Superior temporal gyrus (tissue), 1 donor: ENCODE results near the gene M1AP.

Source experiments
- DNase-seq: peaks from one replicate; pipeline ENCODE4 v3.0.0-alpha.2; 2016; ENCODE audit errors: extremely low spot score

Gene M1AP

GRCh38 chr2:74526649-74527230, 121.4 kb downstream of the M1AP start:
- DNase-seq = no peak

DNA sequence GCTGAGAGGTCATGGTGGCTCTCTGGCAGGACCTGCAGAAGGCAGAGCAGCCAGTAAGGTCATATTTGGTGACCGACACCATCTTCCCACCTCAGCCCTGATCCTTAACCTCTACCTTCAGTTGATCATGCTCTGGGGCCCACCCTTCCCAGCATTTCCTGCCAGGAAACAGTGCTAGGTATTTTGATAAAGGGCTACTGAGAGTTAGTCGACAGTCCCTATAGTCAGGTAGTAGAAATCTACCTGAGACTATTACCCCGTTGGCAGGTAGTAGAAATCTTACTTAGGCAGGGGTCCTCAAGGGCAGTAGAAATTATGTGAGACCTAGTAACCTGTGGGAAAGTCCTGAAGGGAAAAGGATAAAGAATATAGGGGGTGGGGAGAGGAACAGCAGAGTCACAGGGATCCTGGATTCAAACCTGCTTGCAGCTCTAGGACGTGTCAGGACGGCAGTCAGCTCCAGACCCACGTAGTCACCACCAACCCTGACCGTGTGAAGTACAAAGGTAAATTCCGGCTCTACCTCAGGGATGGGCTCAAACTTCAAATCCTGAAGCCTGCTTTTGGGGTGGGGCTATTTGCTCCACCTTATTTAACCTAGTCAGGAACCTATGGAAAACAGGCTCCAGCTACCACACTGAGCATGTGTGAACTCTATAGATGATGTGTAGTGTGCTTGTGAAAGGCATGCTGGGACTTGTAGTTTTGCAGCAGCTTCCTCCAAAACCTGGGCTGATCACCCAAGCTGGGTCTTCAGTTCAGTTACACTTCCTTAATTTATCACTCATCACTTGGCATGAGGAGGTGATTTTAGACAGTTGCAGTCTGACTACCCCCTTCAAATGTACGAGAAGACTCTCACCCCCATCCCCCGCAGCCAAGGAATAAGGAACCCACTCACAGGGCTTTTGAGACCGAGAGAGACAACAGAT, 122.1 kb downstream of the M1AP start, which contains the start of gene DQX1:
Gene DQX1, minus strand, starts transcription at position 515 of the 932 bp plus-strand sequence. Its CDS starts 502 bp downstream, at position 13.
- DNase-seq = no peak

DNA sequence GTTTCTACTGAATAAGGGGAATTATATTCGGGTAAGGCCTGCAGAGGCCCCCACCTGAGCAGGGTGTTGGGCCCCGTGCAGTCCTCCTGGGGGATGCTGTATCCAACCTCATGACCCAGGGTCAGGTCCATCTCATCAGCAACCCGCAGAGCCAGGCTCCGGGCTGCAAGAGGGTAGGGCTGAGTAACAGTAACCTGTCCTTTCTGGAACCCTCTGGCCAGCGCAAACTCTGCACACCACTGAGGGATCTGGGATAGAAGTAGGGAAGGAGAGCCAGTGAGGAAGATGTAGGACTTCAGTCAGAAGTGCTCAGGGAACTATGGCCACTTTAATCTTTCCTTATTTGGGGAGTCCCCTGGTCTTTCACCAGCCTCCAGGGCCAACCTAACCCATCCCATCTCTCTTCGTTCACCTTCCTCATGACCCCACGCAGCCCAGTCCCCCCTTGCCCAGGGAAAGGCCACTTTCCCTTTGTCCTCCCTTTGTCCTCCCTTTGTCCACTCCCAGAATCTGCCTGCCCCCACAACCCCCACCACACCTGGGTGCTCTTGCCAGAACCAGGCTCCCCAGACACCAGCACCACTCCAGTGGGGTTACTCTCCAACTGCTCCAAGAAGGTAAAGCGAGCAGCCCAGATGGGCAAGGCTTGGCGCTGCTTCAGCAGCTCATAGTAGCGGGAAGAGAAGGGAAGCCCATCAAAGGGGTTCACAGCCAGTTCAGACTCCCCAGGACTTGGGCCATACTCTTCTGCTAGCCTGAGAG, 123.0 kb downstream of the M1AP start:
- DNase-seq = no peak

DNA sequence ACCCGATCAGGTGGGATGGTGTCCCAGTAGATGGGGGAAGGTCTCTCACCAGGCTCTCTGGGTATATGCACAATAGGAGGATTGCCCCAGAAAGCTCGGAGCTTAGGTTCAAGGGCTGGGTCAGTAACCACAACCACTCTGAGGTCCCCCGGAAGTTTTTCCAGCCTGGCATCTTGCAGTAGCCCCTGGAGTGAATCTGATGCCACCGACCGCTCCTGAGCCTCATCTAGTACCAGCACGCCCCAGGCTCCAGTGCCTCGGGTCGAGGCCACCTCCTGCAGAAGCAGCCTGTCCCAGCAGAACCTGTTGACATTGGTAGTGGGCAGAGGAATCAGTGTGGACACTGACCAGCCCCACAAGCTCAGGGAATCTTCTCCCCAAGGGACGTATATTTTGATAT, 124.1 kb downstream of the M1AP start:
- no peak for DNase-seq

DNA sequence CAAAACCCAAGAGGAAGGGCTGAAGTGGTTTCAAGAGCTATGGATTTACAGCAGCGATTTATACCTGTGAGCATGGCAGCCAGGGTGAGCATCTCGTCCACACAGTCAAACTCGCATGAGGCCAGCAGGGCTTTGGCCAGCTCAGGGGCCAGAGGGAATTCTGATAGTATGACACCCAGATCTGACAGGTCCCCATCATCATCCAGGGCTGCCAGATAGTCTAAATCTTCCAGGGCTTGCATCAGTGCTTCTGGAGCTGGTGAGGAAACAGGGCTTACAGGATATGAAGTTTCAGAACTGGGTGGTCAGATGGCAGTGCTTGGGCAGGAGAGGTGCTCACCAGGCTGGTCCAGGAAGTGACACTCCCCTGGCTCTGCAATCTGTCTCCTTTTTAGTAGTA, 125.6 kb downstream of the M1AP start:
- DNase-seq = no peak

DNA sequence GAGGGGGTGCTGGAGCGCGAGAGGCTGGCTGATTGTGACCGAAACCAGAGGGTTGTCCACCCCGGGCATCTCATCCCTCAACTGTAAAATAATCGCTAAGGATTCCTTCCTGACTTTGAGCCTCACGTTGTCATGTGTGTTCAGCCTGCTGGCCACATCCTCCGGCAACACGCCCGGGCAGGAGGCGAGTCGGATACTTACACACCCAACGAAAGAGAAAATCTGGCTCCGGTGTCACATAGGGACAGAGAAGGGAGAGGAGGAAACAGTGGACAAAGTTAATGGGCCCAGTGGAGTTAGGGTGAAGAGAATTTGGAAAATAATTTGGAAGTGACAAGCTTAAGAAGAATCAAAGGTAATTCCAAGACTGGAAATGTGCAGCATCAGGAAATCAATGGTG, 131.5 kb downstream of the M1AP start:
- DNase-seq = no peak

- no peak for DNase-seq
Measured at GRCh38 chr2:74515981-74516633, 132.0 kb downstream of the M1AP start.

- DNase-seq = no peak
Measured at GRCh38 chr2:74515271-74515980, 132.7 kb downstream of the M1AP start.

GRCh38 chr2:74514368-74515270, 133.5 kb downstream of the M1AP start, which contains the start of gene TLX2:
TLX2 (plus strand) TSS chr2:74514450; CDS start chr2:74514807, 357 bp downstream.
- DNase-seq = no peak

DNA sequence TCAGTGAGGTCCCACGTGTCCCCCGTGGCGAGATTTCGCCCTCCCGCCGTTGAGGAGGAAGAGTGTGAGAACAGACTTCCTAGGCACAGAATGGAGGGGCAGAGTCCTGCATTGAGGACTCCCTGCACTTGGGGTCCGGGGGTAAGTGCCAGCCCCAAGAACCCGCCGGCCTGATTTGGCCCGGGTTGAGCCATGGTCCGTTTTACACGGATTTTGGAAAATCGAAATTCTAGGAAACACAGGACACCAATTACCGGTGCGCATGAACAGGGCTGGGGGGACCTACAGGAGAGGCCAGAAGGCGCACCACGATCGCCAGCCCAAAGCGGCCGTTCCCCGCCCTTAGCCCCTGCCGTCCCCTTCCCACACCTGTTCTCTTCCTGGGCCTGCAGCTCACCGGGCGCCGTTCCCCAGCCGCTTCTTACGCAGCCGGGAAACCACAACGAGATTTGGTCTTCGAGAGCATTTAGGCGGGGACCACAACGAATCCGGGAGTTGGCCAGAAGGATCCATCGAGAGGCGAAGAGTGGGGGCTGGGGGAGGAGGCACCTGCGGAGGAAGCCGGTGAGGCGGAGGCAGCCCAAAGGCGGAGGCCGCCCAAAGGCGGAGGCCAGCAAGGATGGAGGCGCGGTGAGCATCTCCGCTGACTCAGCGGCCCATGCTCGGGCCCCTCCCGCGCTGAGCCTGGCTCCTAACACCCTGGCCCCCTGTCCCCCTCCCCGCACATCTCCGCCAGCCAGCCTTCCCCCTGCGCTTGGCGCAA, 134.3 kb downstream of the M1AP start:
- no peak for DNase-seq

DNA sequence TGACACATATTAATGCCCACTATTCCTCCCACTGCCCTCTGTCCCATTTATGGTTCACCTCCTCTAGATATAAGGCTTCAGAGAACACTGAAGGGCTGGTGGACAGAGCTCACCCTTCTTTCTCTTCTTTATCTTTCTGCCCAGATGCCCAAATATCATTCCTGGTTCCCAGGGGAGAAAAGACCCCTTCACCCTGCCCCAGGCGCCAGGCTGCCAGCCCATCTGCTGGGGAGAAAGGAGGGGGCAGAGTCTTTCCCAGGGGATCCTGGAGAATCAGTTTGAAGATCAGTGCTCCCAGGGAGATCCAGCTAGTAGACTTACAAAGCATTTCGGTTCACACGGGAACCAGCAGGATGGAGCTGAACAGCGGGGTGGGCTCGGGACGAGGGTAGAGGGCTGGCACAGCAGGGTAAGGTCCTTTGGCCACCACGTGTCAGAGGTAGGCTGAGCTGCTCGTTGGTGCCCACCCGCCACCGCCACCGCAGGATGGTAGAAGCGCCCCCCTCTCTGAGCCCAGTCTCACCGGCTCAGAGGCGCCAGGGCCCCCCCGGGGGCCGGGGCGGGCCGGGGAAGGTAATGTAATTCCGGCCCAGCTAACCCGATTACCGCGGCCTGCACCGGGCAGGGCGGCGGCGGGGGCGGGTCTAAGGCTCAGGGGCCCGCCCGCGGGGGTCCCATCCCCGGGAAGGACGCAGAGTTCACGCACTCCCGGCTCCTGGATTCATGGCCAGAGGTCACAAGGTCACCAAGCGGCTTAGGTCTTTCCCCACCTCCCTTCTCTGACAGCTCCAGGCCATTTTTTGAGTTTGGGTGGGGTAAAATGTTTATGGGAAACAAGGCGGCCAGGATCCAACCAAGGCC, 135.2 kb downstream of the M1AP start:
- no peak for DNase-seq

GRCh38 chr2:74511104-74511989, 136.8 kb downstream of the M1AP start:
- no peak for DNase-seq

- no peak for DNase-seq
Measured at GRCh38 chr2:74510272-74510671, 137.9 kb downstream of the M1AP start.

GRCh38 chr2:74507926-74508520, 140.1 kb downstream of the M1AP start:
- DNase-seq = no peak
